ENCODE data around the gene SLC25A5.

The SLC25A5 gene

DNA sequence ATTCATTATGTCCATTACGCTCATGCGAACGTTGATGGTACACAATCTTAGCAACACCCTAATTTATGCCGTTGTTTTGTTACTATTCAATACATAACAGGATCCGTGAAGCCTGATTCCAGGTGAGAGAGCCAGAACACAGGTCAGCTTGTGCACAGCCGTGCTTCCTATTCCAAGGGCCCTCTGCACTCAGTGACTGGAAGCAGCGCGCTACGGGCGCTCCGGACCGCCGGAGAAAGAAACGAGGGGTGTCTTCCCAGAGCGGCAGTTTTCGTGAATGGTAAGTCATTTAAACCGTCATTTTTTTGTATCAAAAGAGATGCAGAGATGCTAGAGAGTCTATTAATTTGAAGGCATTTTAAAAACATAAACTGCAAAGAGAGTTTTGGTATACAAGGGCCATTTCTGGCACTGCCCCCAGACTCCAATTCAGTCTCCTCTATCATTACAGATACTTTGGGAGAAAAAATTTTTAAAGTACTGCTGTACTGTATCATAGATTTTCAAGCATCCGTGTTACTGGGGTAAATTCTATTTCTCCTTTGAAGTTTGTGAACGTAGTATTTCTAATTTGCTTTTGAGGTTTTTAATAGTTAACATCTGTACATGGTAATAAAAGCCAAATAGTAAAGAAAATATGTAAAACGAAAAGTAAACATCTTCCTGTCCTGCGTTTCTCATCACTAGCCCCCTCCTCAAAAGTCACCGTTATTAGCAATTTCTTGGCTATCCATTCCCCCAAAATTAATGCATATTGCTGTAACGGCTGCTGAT, 6.6 kb downstream of the SLC25A5 start:
- H3K27ac ChIP-seq (ENCODE audit: low read length) = no peak overlapping the region
- H3F3A ChIP-seq (ENCODE audit: insufficient read depth, low read length) = 0 out of 2 replicates have a peak, but pooled peaks cover 3% of the 10 kb centered on the region
- H3K9me3 ChIP-seq (replicated peaks; ENCODE audit: insufficient read depth, low read length) = no peaks in the 10 kb centered on the region
- H3K4me2 ChIP-seq (ENCODE audit: low read depth, low read length) = no peak overlapping the region
- H3K9ac ChIP-seq (ENCODE audit: low read length) = no peak overlapping the region
- H3K36me3 ChIP-seq (replicated peaks; ENCODE audit: insufficient read depth, low read length) = 0 out of 2 replicates have a peak, but pooled peaks cover 5% of the 10 kb centered on the region
- no peaks in the 10 kb centered on the region for H3K9me2 ChIP-seq (replicated peaks; ENCODE audit: insufficient read depth, low read length)
- H4K20me1 ChIP-seq (ENCODE audit: insufficient read depth, low read length) = no peaks in the 10 kb centered on the region
- H3K79me2 ChIP-seq (ENCODE audit: low read length) = no peaks in the 10 kb centered on the region
- H3K27me3 ChIP-seq (replicated peaks; ENCODE audit: insufficient read depth, low read length) = no peaks in the 10 kb centered on the region
- no peak overlapping the region for H2AFZ ChIP-seq (ENCODE audit: low read length)
- DNase-seq = no peak
- no peak for TF ChIP-seq EZH2phosphoT487 (IDR thresholded peaks at IDR 0.05; ENCODE audit: low read length)
- no peak for TF ChIP-seq EZH2 (optimal IDR thresholded peaks at IDR 0.05; ENCODE audit: low read depth, low read length)
- TF ChIP-seq, protein P1, sequence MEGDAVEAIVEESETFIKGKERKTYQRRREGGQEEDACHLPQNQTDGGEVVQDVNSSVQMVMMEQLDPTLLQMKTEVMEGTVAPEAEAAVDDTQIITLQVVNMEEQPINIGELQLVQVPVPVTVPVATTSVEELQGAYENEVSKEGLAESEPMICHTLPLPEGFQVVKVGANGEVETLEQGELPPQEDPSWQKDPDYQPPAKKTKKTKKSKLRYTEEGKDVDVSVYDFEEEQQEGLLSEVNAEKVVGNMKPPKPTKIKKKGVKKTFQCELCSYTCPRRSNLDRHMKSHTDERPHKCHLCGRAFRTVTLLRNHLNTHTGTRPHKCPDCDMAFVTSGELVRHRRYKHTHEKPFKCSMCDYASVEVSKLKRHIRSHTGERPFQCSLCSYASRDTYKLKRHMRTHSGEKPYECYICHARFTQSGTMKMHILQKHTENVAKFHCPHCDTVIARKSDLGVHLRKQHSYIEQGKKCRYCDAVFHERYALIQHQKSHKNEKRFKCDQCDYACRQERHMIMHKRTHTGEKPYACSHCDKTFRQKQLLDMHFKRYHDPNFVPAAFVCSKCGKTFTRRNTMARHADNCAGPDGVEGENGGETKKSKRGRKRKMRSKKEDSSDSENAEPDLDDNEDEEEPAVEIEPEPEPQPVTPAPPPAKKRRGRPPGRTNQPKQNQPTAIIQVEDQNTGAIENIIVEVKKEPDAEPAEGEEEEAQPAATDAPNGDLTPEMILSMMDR (IDR thresholded peaks at IDR 0.05; ENCODE audit: low read length) = no peak
- no peak overlapping the region for H3K4me3 ChIP-seq (ENCODE audit: low read length)
- H3K4me1 ChIP-seq (ENCODE audit: low read length) = no peaks in the 10 kb centered on the region

DNA sequence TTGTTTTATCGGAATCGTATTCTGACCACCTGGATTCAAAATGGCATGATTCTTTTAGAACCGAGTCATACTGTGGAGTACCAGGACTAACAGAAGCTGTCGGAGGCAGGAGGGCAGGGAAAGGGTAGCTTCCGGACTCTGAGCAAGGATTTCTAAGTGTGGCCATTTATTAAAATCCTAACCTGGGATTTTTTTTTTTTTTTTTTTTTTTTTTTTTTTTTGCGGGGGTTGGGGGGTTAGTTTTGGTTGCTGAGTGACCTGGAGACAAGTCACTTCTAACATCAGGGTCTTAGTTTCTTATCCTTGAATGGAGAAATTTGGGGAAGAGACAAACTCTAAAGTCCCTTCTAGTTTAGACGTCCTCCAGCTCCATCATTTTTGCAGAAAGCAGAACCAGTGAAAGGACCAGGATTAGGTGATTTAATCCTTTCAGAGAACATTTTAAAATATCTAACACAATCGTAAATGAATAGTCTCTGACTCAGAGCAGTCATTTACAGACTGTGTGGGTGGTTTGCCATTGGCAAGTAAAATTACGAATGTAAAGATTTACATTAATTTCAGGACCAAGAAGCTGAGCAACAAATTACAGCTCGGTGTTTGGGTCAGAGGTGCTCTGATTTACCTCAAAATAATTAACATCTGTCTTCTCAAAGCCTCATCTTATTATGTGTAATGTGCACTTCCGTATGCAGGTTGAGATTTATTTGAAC, 7.3 kb downstream of the SLC25A5 start:
- H3K4me3 ChIP-seq (ENCODE audit: low read length) = no peak overlapping the region
- H3K9ac ChIP-seq (ENCODE audit: low read length) = no peak overlapping the region
- no peaks in the 10 kb centered on the region for H3K27me3 ChIP-seq (replicated peaks; ENCODE audit: insufficient read depth, low read length)
- H3F3A ChIP-seq (ENCODE audit: insufficient read depth, low read length) = no peaks in the 10 kb centered on the region
- H3K4me2 ChIP-seq (ENCODE audit: low read depth, low read length) = no peak overlapping the region
- H4K20me1 ChIP-seq (ENCODE audit: insufficient read depth, low read length) = no peaks in the 10 kb centered on the region
- no peak overlapping the region for H3K27ac ChIP-seq (ENCODE audit: low read length)
- H3K79me2 ChIP-seq (ENCODE audit: low read length) = no peaks in the 10 kb centered on the region
- no peaks in the 10 kb centered on the region for H3K9me2 ChIP-seq (replicated peaks; ENCODE audit: insufficient read depth, low read length)
- H3K36me3 ChIP-seq (replicated peaks; ENCODE audit: insufficient read depth, low read length) = no peaks in the 10 kb centered on the region
- no peak overlapping the region for H2AFZ ChIP-seq (ENCODE audit: low read length)
- TF ChIP-seq EZH2 (optimal IDR thresholded peaks at IDR 0.05; ENCODE audit: low read depth, low read length) (no peak), EZH2phosphoT487 (IDR thresholded peaks at IDR 0.05; ENCODE audit: low read length) (no peak)
- TF ChIP-seq, protein P1 (IDR thresholded peaks at IDR 0.05; ENCODE audit: low read length) = no peak
- DNase-seq = no peak
- H3K9me3 ChIP-seq (replicated peaks; ENCODE audit: insufficient read depth, low read length) = no peaks in the 10 kb centered on the region
- H3K4me1 ChIP-seq (ENCODE audit: low read length) = no peaks in the 10 kb centered on the region

DNA sequence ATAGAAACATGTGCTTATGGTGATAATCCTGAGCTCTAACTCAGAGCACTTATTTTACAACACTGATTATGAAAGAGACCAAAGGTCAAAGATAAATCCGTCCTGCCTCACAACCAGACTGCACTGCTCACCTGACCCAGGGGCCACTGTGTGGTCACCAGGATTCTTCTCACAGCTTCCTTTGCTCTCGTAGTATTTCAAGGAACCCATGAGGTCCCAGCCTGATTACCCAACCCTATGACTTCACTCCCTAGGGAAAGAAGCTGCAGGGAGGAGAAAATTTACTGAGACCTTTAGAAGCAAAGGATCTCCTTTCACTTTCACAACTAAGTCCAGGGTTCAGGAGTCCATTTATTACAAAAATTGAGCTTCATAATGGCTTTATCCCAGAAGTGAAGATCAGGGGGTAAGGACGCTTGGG, 9.6 kb downstream of the SLC25A5 start:
- Histone ChIP-seq H3K79me2 (ENCODE audit: low read length) (no peaks in the 10 kb centered on the region), H3K4me1 (ENCODE audit: low read length) (0 out of 2 replicates have a peak, but pooled peaks cover under 1% of the 10 kb centered on the region), H3K27me3 (replicated peaks; ENCODE audit: insufficient read depth, low read length) (no peaks in the 10 kb centered on the region), H3F3A (ENCODE audit: insufficient read depth, low read length) (no peaks in the 10 kb centered on the region), H3K36me3 (replicated peaks; ENCODE audit: insufficient read depth, low read length) (no peaks in the 10 kb centered on the region), H3K9me3 (replicated peaks; ENCODE audit: insufficient read depth, low read length) (no peaks in the 10 kb centered on the region), H4K20me1 (ENCODE audit: insufficient read depth, low read length) (no peaks in the 10 kb centered on the region), H3K4me3 (ENCODE audit: low read length) (no peak overlapping the region), H3K27ac (ENCODE audit: low read length) (no peak overlapping the region), H3K9me2 (replicated peaks; ENCODE audit: insufficient read depth, low read length) (no peaks in the 10 kb centered on the region), H2AFZ (ENCODE audit: low read length) (no peak overlapping the region), H3K4me2 (ENCODE audit: low read depth, low read length) (no peak overlapping the region), H3K9ac (ENCODE audit: low read length) (no peak overlapping the region)
- DNase-seq = no peak
- TF ChIP-seq EZH2 (optimal IDR thresholded peaks at IDR 0.05; ENCODE audit: low read depth, low read length) = no peak
- TF ChIP-seq, protein P1 (IDR thresholded peaks at IDR 0.05; ENCODE audit: low read length) = no peak
- TF ChIP-seq EZH2phosphoT487 (IDR thresholded peaks at IDR 0.05; ENCODE audit: low read length) = no peak

All from MM.1S (cell line).